AG20443 (cell line): ENCODE results near the gene PTHLH.
A peak's percentile ranks its signal among the peaks of the same experiment; 100 is the strongest.

Source experiments
- DNase-seq: peaks from one replicate; pipeline ENCODE4 v3.0.0; 2012; ENCODE audit warnings: low spot score, mixed read lengths

The PTHLH gene

GRCh38 chr12:27972721-27973120 is at the start of gene PTHLH:
PTHLH (minus strand) TSS chr12:27972733; CDS start chr12:27969494, 3,239 bp downstream.
- DNase-seq: no peak

GRCh38 chr12:28021704-28022103 is 49.2 kb upstream of the PTHLH start:
- DNase-seq: no peak

GRCh38 chr12:28017873-28018255 is 45.3 kb upstream of the PTHLH start:
- DNase-seq: no peak

- no peak for DNase-seq
Measured at GRCh38 chr12:28017126-28017872, 44.8 kb upstream of the PTHLH start.

GRCh38 chr12:28015165-28015564 is 42.6 kb upstream of the PTHLH start:
- DNase-seq: no peak

GRCh38 chr12:28014196-28014595 is 41.7 kb upstream of the PTHLH start:
- DNase-seq: no peak

GRCh38 chr12:28012333-28012918 is 39.9 kb upstream of the PTHLH start:
- DNase-seq: no peak

GRCh38 chr12:28010036-28010435 is 37.5 kb upstream of the PTHLH start:
- no peak for DNase-seq

GRCh38 chr12:27999970-28000369 is 27.4 kb upstream of the PTHLH start:
- DNase-seq: no peak

- peak; percentile 62 for DNase-seq
Measured at GRCh38 chr12:27999521-27999920, 27.0 kb upstream of the PTHLH start.

GRCh38 chr12:27998658-27999057 is 26.1 kb upstream of the PTHLH start:
- no peak for DNase-seq

GRCh38 chr12:27998170-27998569 is 25.6 kb upstream of the PTHLH start:
- no peak for DNase-seq

- no peak for DNase-seq
Measured at GRCh38 chr12:27996761-27997160, 24.2 kb upstream of the PTHLH start.

GRCh38 chr12:27995406-27995805 is 22.9 kb upstream of the PTHLH start:
- DNase-seq: no peak

GRCh38 chr12:27988594-27989233 is 16.2 kb upstream of the PTHLH start:
- no peak for DNase-seq

GRCh38 chr12:27987331-27987730 is 14.8 kb upstream of the PTHLH start:
- DNase-seq: no peak

- peak; percentile 59 for DNase-seq
Measured at GRCh38 chr12:27984275-27984674, 11.7 kb upstream of the PTHLH start.

- no peak for DNase-seq
Measured at GRCh38 chr12:27982951-27983350, 10.4 kb upstream of the PTHLH start.

- DNase-seq: no peak
Measured at GRCh38 chr12:27982385-27982784, 9.9 kb upstream of the PTHLH start.

GRCh38 chr12:27981874-27982273 is 9.3 kb upstream of the PTHLH start:
- no peak for DNase-seq

GRCh38 chr12:27979145-27979544 is 6.6 kb upstream of the PTHLH start:
- no peak for DNase-seq

- peak; percentile 72 for DNase-seq
Measured at GRCh38 chr12:27975222-27976136, 2.9 kb upstream of the PTHLH start.
